Liver (tissue), 9 donors: ENCODE measurements around the gene EVPL. TPM values are rescaled to one million over a fixed set of nuclear protein-coding genes. Genes with fewer than 3 reads are reported as not detected.

Source experiments
- DNase-seq: peaks from one replicate; pipeline ENCODE4 v3.0.0-alpha.2; 2017; ENCODE audit warnings: low spot score
- H3K27ac ChIP-seq, 2 donors: one replicate each; pipeline ENCODE4 v1.7.0; 2013; ENCODE audit warnings: inconsistent platforms in 2 of 2, low read length in 2 of 2, control low read depth in 1 of 2, low read depth in 1 of 2, mild to moderate bottlenecking in 1 of 2
- H3K27me3 ChIP-seq, 4 donors: one replicate each; pipeline versions ENCODE4 v1.6.1 to v1.7.0; 2013; ENCODE audit warnings: low read length in 3 of 4, inconsistent platforms in 1 of 4, mild to moderate bottlenecking in 1 of 4, moderate library complexity in 1 of 4; ENCODE audit not compliant: control insufficient read depth in 4 of 4, insufficient read depth in 4 of 4
- H3K36me3 ChIP-seq, 4 donors: one replicate each; pipeline versions ENCODE4 v1.6.1 to v1.7.0; 2013; ENCODE audit warnings: low read length in 3 of 4, mild to moderate bottlenecking in 3 of 4, low read depth in 1 of 4, moderate library complexity in 1 of 4; ENCODE audit not compliant: control insufficient read depth in 4 of 4, insufficient read depth in 3 of 4
- H3K4me1 ChIP-seq, 4 donors: one replicate each; pipeline versions ENCODE4 v1.6.1 to v1.7.0; 2013; ENCODE audit warnings: low read length in 3 of 4, mild to moderate bottlenecking in 3 of 4, moderate library complexity in 1 of 4; ENCODE audit not compliant: control insufficient read depth in 4 of 4, insufficient read depth in 4 of 4
- H3K4me3 ChIP-seq, 3 donors: one replicate each; pipeline versions ENCODE4 v1.6.1 to v1.7.0; 2013; ENCODE audit warnings: low read length in 3 of 3, control low read depth in 1 of 3, low read depth in 1 of 3, mild to moderate bottlenecking in 1 of 3
- H3K9ac ChIP-seq, 2 donors: one replicate each; pipeline ENCODE4 v1.7.0; 2013; ENCODE audit warnings: low read length in 2 of 2, mild to moderate bottlenecking in 2 of 2, moderate library complexity in 2 of 2, control low read depth in 1 of 2, low read depth in 1 of 2
- H3K9me3 ChIP-seq, 4 donors: one replicate each; pipeline versions ENCODE4 v1.6.1 to v1.7.0; 2013; ENCODE audit warnings: low read length in 3 of 4; ENCODE audit not compliant: control insufficient read depth in 4 of 4
- ATF3 ChIP-seq: IDR thresholded peaks from 2 replicates; pipeline ENCODE4 v1.6.1; 2016; ENCODE audit warnings: antibody characterized with exemption
- EGR1 ChIP-seq, 2 donors: IDR thresholded peaks; 2 replicates each; pipeline ENCODE4 v1.6.1; 2016 to 2018; ENCODE audit warnings: antibody characterized with exemption in 2 of 2, low read depth in 2 of 2
- FOXA1 ChIP-seq: IDR thresholded peaks from 2 replicates; pipeline ENCODE4 v1.6.1; 2016; ENCODE audit warnings: antibody characterized with exemption
- FOXA2 ChIP-seq: IDR thresholded peaks from 2 replicates; pipeline ENCODE4 v1.6.1; 2016; ENCODE audit warnings: antibody characterized with exemption
- GABPA ChIP-seq, 2 donors: IDR thresholded peaks in 1 of 2; conservative IDR thresholded peaks in 1 of 2; 2 replicates each; pipeline ENCODE4 v1.6.1; 2016; ENCODE audit warnings: antibody characterized with exemption in 2 of 2, mild to moderate bottlenecking in 1 of 2, moderate library complexity in 1 of 2
- HNF4A ChIP-seq, 2 donors: conservative IDR thresholded peaks; 2 replicates each; pipeline ENCODE4 v1.6.1; 2016; ENCODE audit warnings: antibody characterized with exemption in 2 of 2, mild to moderate bottlenecking in 2 of 2
- HNF4G ChIP-seq: IDR thresholded peaks from 2 replicates; pipeline ENCODE4 v1.6.1; 2016; ENCODE audit warnings: antibody characterized with exemption
- JUND ChIP-seq, 2 donors: IDR thresholded peaks; 2 replicates each; pipeline ENCODE4 v1.6.1; 2016; ENCODE audit warnings: antibody characterized with exemption in 2 of 2
- MAX ChIP-seq: IDR thresholded peaks from 2 replicates; pipeline ENCODE4 v1.6.1; 2016; ENCODE audit warnings: antibody characterized with exemption
- NR2F2 ChIP-seq: IDR thresholded peaks from 2 replicates; pipeline ENCODE4 v1.6.1; 2016; ENCODE audit warnings: antibody characterized with exemption
- RAD21 ChIP-seq, 2 donors: IDR thresholded peaks; 2 replicates each; pipeline ENCODE4 v1.6.1; 2016; ENCODE audit warnings: antibody characterized with exemption in 2 of 2, mild to moderate bottlenecking in 2 of 2
- REST ChIP-seq: IDR thresholded peaks from 2 replicates; pipeline ENCODE4 v1.6.1; 2016; ENCODE audit warnings: antibody characterized with exemption, mild to moderate bottlenecking
- RXRA ChIP-seq, 2 donors: IDR thresholded peaks; 2 replicates each; pipeline ENCODE4 v1.6.1; 2017 to 2018; ENCODE audit warnings: antibody characterized with exemption in 2 of 2, mild to moderate bottlenecking in 1 of 2
- SP1 ChIP-seq: IDR thresholded peaks from 2 replicates; pipeline ENCODE4 v1.6.1; 2018; ENCODE audit warnings: antibody characterized with exemption, mild to moderate bottlenecking
- TAF1 ChIP-seq: conservative IDR thresholded peaks from 2 replicates; pipeline ENCODE4 v1.6.1; 2016; ENCODE audit warnings: antibody characterized with exemption, mild to moderate bottlenecking
- YY1 ChIP-seq: IDR thresholded peaks from 2 replicates; pipeline ENCODE4 v1.6.1; 2016; ENCODE audit warnings: antibody characterized with exemption, mild to moderate bottlenecking
- WGBS: extraction: QIAGEN DNeasy Blood & Tissue Kit; methylation state at CpG from one replicate; pipeline ENCODE4 v1.1.7; 2013; 5-methylcytosine and 5-hydroxymethylcytosine counted together
- polyA plus RNA-seq, 2 donors: library from polyadenylated mRNA; stranded (reverse) in 1 of 2; unstranded in 1 of 2; fragments of 200-250 nt in 1 of 2; fragments of >200 nt in 1 of 2; fragmentation: Nextera tagmentation in 1 of 2; extraction: Ambion mirVana in 1 of 2; gene quantifications; one replicate each; pipeline versions ENCODE4 v1.2.1 to v1.2.3, GENCODE V29; 2013 to 2015
- total RNA-seq, 2 donors: library from RNA; depleted of rRNA; stranded (reverse); fragments of >200 nt; gene quantifications; one replicate each; pipeline ENCODE4 v1.2.3, GENCODE V29; 2014
- TF ChIP-seq, protein P1 (sequence below): fragments of 150-350 bp; IDR thresholded peaks from 2 replicates; pipeline ENCODE4 v1.5.1; 2017; ENCODE audit warnings: improper control_type of control experiment, low read depth, low read length; ENCODE audit not compliant: missing input control
- donor health status: healthy.
- donor health status: healthy.
- donor health status: healthy.
- donor health status: healthy.
- donor health status: healthy.

The EVPL gene
- total and polyA plus RNA-seq, 4 donors, result 0.03 to 0.33 (median 0.21) TPM; not detected in 1

GRCh38 chr17:76034428-76035350, 7.6 kb upstream of the EVPL start (continued):
- TF ChIP-seq, protein P1, sequence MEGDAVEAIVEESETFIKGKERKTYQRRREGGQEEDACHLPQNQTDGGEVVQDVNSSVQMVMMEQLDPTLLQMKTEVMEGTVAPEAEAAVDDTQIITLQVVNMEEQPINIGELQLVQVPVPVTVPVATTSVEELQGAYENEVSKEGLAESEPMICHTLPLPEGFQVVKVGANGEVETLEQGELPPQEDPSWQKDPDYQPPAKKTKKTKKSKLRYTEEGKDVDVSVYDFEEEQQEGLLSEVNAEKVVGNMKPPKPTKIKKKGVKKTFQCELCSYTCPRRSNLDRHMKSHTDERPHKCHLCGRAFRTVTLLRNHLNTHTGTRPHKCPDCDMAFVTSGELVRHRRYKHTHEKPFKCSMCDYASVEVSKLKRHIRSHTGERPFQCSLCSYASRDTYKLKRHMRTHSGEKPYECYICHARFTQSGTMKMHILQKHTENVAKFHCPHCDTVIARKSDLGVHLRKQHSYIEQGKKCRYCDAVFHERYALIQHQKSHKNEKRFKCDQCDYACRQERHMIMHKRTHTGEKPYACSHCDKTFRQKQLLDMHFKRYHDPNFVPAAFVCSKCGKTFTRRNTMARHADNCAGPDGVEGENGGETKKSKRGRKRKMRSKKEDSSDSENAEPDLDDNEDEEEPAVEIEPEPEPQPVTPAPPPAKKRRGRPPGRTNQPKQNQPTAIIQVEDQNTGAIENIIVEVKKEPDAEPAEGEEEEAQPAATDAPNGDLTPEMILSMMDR, result no peak
- TF ChIP-seq JUND (IDR thresholded peaks at IDR 0.05) (no peak), EGR1 (IDR thresholded peaks at IDR 0.05; ENCODE audit: low read depth in 2 of 2) (no peak)

GRCh38 chr17:76033139-76033538, 6.0 kb upstream of the EVPL start:
- H3K27ac ChIP-seq, result no peak overlapping the region
- DNase-seq, result no peak
- TF ChIP-seq, protein P1, result no peak
- no peak for TF ChIP-seq SP1
- no peak for TF ChIP-seq GABPA (IDR thresholded peaks at IDR 0.05 in 1 of 2, conservative IDR thresholded peaks at IDR 0.05 in 1 of 2)
- no peak for TF ChIP-seq JUND (IDR thresholded peaks at IDR 0.05)
- no peak for TF ChIP-seq FOXA2
- no peak for TF ChIP-seq ATF3
- TF ChIP-seq HNF4A (conservative IDR thresholded peaks at IDR 0.05), result no peak
- TF ChIP-seq YY1, result no peak
- H3K27me3 ChIP-seq, result no peaks in the 10 kb centered on the region
- H3K36me3 ChIP-seq, result peaks cover 0 to 7% (median under 1%) of the 10 kb centered on the region in 4 donors
- 96% methylated on average over 6 of the region's 6 CpGs for WGBS
- no peak overlapping the region for H3K9ac ChIP-seq
- no peak overlapping the region for H3K4me3 ChIP-seq
- no peaks in the 10 kb centered on the region for H3K9me3 ChIP-seq
- peaks cover 0 to 3% (median 1%) of the 10 kb centered on the region in 4 donors for H3K4me1 ChIP-seq

GRCh38 chr17:76032780-76033108, 5.6 kb upstream of the EVPL start:
- TF ChIP-seq MAX, result no peak
- no peak for TF ChIP-seq SP1
- no peak for TF ChIP-seq YY1
- no peak for TF ChIP-seq NR2F2
- no peak for TF ChIP-seq FOXA1
- TF ChIP-seq EGR1 (IDR thresholded peaks at IDR 0.05; ENCODE audit: low read depth in 2 of 2), result no peak
- TF ChIP-seq HNF4G, result no peak
- TF ChIP-seq FOXA2, result no peak
- TF ChIP-seq HNF4A (conservative IDR thresholded peaks at IDR 0.05), result no peak
- no peak for TF ChIP-seq RXRA (IDR thresholded peaks at IDR 0.05)
- TF ChIP-seq, protein P1, result no peak
- TF ChIP-seq RAD21 (IDR thresholded peaks at IDR 0.05), result no peak
- TF ChIP-seq TAF1, result no peak
- no peak for TF ChIP-seq REST
- TF ChIP-seq GABPA (IDR thresholded peaks at IDR 0.05 in 1 of 2, conservative IDR thresholded peaks at IDR 0.05 in 1 of 2), result no peak
- no peak for TF ChIP-seq JUND (IDR thresholded peaks at IDR 0.05)
- WGBS, result 94% methylated on average over 5 of the region's 5 CpGs
- H3K36me3 ChIP-seq, result peaks cover 0 to 3% (median 0%) of the 10 kb centered on the region in 4 donors
- H3K27ac ChIP-seq, result no peak overlapping the region
- H3K9ac ChIP-seq, result no peak overlapping the region
- peaks cover 0 to 3% (median 1%) of the 10 kb centered on the region in 4 donors for H3K4me1 ChIP-seq
- H3K27me3 ChIP-seq, result no peaks in the 10 kb centered on the region
- H3K9me3 ChIP-seq, result no peaks in the 10 kb centered on the region
- DNase-seq, result no peak
- H3K4me3 ChIP-seq, result no peak overlapping the region
